ENCODE data around the gene PCDHGA8. TPM values are rescaled to one million over a fixed set of nuclear protein-coding genes. Genes with fewer than 3 reads are reported as not detected.
A peak's percentile ranks its signal among the peaks of the same experiment; 100 is the strongest.

Gene PCDHGA8
- total RNA-seq, 1 experiment from 2014 or later = 2.2 TPM

DNA sequence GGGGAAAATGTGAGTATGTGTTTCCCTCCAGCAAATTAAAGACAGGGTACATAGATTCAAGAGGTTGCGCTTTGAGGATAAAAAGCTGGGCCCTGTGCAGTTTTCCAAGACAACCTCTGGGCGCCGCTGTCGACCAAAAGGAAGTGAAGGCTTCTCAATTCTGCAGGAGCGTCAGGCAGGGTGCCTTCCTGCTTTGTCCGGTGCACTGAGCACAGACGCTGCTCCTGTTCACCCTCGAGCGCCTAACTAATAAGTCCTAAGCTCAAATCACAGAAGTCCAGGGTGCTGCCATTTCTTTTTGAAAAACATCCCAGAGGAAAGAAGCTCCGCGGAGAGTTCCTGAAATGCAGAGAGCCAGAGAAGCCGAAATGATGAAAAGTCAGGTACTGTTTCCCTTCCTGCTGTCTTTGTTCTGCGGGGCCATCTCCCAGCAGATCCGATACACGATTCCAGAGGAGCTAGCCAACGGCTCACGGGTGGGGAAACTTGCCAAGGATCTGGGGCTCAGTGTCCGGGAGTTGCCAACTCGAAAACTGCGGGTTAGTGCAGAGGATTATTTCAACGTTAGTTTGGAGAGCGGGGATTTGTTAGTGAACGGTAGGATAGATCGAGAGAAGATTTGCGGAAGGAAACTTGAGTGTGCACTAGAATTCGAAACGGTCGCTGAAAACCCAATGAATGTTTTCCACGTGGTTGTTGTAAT lies 42.4 kb upstream of the PCDHGA8 start, which contains the start of gene PCDHGB1:
PCDHGB1 (plus strand) TSS at position 183 of the 703 bp plus-strand sequence; CDS start at position 345, 162 bp downstream.
- intact Hi-C loops (cut with micrococcal nuclease; ENCODE audit: unreplicated experiment) = loop anchor here (5.0 kb wide), 1 partner anchor 212 kb away; no protein-coding TSS in a partner anchor
- TSS peak; percentile 76 for BruUV-seq (replicated peaks)
- CTCF ChIA-PET = interaction anchor here (0.6 to 2.5 kb wide), 6 partner anchors 31 to 214 kb away, joined by 3 to 12 read pairs (median 4); partner anchors contain the start of genes PCDHB14 and PCDHB15
- peak within 1 kb of the TSS; percentile 12 for H3K27ac ChIP-seq (ENCODE audit: low read depth, low read length, poor library complexity, severe bottlenecking)
- peak within 1 kb of the TSS; percentile 24 for H3K4me3 ChIP-seq (ENCODE audit: low read depth, low read length, poor library complexity, severe bottlenecking)
- POLR2A ChIA-PET (ENCODE audit: low non-redundant PET) = no interaction called here
- H3K36me3 ChIP-seq (ENCODE audit: insufficient read depth, low read length, poor library complexity, severe bottlenecking) = no peaks in the 10 kb centered on the region
- peak; percentile 87 for DNase-seq (ENCODE audit: low spot score)
- H3K4me1 ChIP-seq (ENCODE audit: insufficient read depth, low read length, poor library complexity, severe bottlenecking) = no peaks in the 10 kb centered on the region
- H3K27me3 ChIP-seq (replicated peaks; ENCODE audit: insufficient read depth, low read depth, low read length, poor library complexity) = no peaks in the 10 kb centered on the region
- TF ChIP-seq EZH2 (IDR thresholded peaks at IDR 0.05; ENCODE audit: borderline replicate concordance, low read depth, low read length, poor library complexity, severe bottlenecking) = no peak
- TF ChIP-seq, protein P1, sequence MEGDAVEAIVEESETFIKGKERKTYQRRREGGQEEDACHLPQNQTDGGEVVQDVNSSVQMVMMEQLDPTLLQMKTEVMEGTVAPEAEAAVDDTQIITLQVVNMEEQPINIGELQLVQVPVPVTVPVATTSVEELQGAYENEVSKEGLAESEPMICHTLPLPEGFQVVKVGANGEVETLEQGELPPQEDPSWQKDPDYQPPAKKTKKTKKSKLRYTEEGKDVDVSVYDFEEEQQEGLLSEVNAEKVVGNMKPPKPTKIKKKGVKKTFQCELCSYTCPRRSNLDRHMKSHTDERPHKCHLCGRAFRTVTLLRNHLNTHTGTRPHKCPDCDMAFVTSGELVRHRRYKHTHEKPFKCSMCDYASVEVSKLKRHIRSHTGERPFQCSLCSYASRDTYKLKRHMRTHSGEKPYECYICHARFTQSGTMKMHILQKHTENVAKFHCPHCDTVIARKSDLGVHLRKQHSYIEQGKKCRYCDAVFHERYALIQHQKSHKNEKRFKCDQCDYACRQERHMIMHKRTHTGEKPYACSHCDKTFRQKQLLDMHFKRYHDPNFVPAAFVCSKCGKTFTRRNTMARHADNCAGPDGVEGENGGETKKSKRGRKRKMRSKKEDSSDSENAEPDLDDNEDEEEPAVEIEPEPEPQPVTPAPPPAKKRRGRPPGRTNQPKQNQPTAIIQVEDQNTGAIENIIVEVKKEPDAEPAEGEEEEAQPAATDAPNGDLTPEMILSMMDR (conservative IDR thresholded peaks at IDR 0.05; ENCODE audit: low read depth, low read length) = peak; percentile 76
- peaks cover 32% of the 10 kb centered on the region for H3K9me3 ChIP-seq (ENCODE audit: low read depth, low read length, poor library complexity, severe bottlenecking)

- H3K4me1 ChIP-seq (ENCODE audit: insufficient read depth, low read length, poor library complexity, severe bottlenecking) = no peaks in the 10 kb centered on the region
- DNase-seq (ENCODE audit: low spot score) = no peak
- CTCF ChIA-PET = interaction anchor here (2.5 kb wide), 1 partner anchor 212 kb away, joined by 12 read pairs; no protein-coding TSS in a partner anchor
- H3K36me3 ChIP-seq (ENCODE audit: insufficient read depth, low read length, poor library complexity, severe bottlenecking) = no peaks in the 10 kb centered on the region
- no peak overlapping the region for H3K27ac ChIP-seq (ENCODE audit: low read depth, low read length, poor library complexity, severe bottlenecking)
- no peaks in the 10 kb centered on the region for H3K27me3 ChIP-seq (replicated peaks; ENCODE audit: insufficient read depth, low read depth, low read length, poor library complexity)
- TF ChIP-seq, protein P1 (conservative IDR thresholded peaks at IDR 0.05; ENCODE audit: low read depth, low read length) = no peak
- no peak for TF ChIP-seq EZH2 (IDR thresholded peaks at IDR 0.05; ENCODE audit: borderline replicate concordance, low read depth, low read length, poor library complexity, severe bottlenecking)
- no TSS peak for BruUV-seq (replicated peaks)
- H3K9me3 ChIP-seq (ENCODE audit: low read depth, low read length, poor library complexity, severe bottlenecking) = peaks cover 41% of the 10 kb centered on the region
- POLR2A ChIA-PET (ENCODE audit: low non-redundant PET) = no interaction called here
- intact Hi-C loops (cut with micrococcal nuclease; ENCODE audit: unreplicated experiment) = loop anchor here (5.0 kb wide), 1 partner anchor 211 kb away; no protein-coding TSS in a partner anchor
- H3K4me3 ChIP-seq (ENCODE audit: low read depth, low read length, poor library complexity, severe bottlenecking) = no peak overlapping the region
These were observed 40.8 kb upstream of the PCDHGA8 start for GRCh38 chr5:141351591-141351990.

- ChIA-PET POLR2A (ENCODE audit: low non-redundant PET) (no interaction called here), CTCF (no interaction called here)
- intact Hi-C loops (cut with micrococcal nuclease; ENCODE audit: unreplicated experiment) = loop anchor here (5.0 kb wide), 1 partner anchor 207 kb away; no protein-coding TSS in a partner anchor
- TF ChIP-seq, protein P1 (conservative IDR thresholded peaks at IDR 0.05; ENCODE audit: low read depth, low read length) = peak; percentile 50
- TF ChIP-seq EZH2 (IDR thresholded peaks at IDR 0.05; ENCODE audit: borderline replicate concordance, low read depth, low read length, poor library complexity, severe bottlenecking) = no peak
- Histone ChIP-seq H3K4me3 (ENCODE audit: low read depth, low read length, poor library complexity, severe bottlenecking) (no peak within 1 kb of the TSS), H3K27ac (ENCODE audit: low read depth, low read length, poor library complexity, severe bottlenecking) (no peak within 1 kb of the TSS), H3K27me3 (replicated peaks; ENCODE audit: insufficient read depth, low read depth, low read length, poor library complexity) (no peaks in the 10 kb centered on the region), H3K36me3 (ENCODE audit: insufficient read depth, low read length, poor library complexity, severe bottlenecking) (no peaks in the 10 kb centered on the region), H3K9me3 (ENCODE audit: low read depth, low read length, poor library complexity, severe bottlenecking) (peaks cover 45% of the 10 kb centered on the region), H3K4me1 (ENCODE audit: insufficient read depth, low read length, poor library complexity, severe bottlenecking) (no peaks in the 10 kb centered on the region)
- no peak for DNase-seq (ENCODE audit: low spot score)
- BruUV-seq (replicated peaks) = no TSS peak
These were observed 37.4 kb upstream of the PCDHGA8 start, which contains the start of gene PCDHGA4 for GRCh38 chr5:141354900-141355469. Gene PCDHGA4, plus strand, starts transcription at chr5:141355021. Its CDS starts 87 bp downstream, at chr5:141355108.
